GM19025 (cell line): ENCODE measurements around the gene SHISA7.
"Not testable (repeated sequence)": the region's sequence is repeated elsewhere in the genome, so short reads cannot be mapped to it uniquely, and the experiment has no call there.

ENCODE experiments used
- ATAC-seq: cut with Tn5 transposase; IDR thresholded peaks from one replicate; pipeline ENCODE4 v1.9.1; 2021; ENCODE audit warnings: mild to moderate bottlenecking, low read depth, moderate library complexity; ENCODE audit not compliant: unreplicated experiment

Gene SHISA7

GRCh38 chr19:55423225-55424005 lies 19.7 kb downstream of the SHISA7 start:
- no peak for ATAC-seq

- ATAC-seq = not testable (repeated sequence)
Observed at GRCh38 chr19:55421281-55421680, 21.8 kb downstream of the SHISA7 start.

- ATAC-seq = no peak
Observed at GRCh38 chr19:55419624-55420236, 23.4 kb downstream of the SHISA7 start.

GRCh38 chr19:55419103-55419502 lies 24.0 kb downstream of the SHISA7 start:
- no peak for ATAC-seq

GRCh38 chr19:55418185-55418584 lies 24.9 kb downstream of the SHISA7 start:
- no peak for ATAC-seq

- no peak for ATAC-seq
Observed at GRCh38 chr19:55410168-55410567, 32.9 kb downstream of the SHISA7 start.

- not testable (repeated sequence) for ATAC-seq
Observed at GRCh38 chr19:55409179-55409578, 33.9 kb downstream of the SHISA7 start.

- no peak for ATAC-seq
Observed at GRCh38 chr19:55408533-55408872, 34.6 kb downstream of the SHISA7 start.

- ATAC-seq = peak; percentile 77
Observed at GRCh38 chr19:55407800-55408532, 35.1 kb downstream of the SHISA7 start.

GRCh38 chr19:55407550-55407799 lies 35.6 kb downstream of the SHISA7 start, which contains the start of gene UBE2S:
Gene UBE2S (minus strand): TSS chr19:55407788. CDS start chr19:55407589, 199 bp downstream.
- peak; percentile 17 for ATAC-seq

GRCh38 chr19:55406826-55407549 lies 36.1 kb downstream of the SHISA7 start:
- no peak for ATAC-seq

- ATAC-seq = no peak
Observed at GRCh38 chr19:55406091-55406825, 36.8 kb downstream of the SHISA7 start.

GRCh38 chr19:55405638-55406037 lies 37.5 kb downstream of the SHISA7 start:
- no peak for ATAC-seq

- no peak for ATAC-seq
Observed at GRCh38 chr19:55402509-55402908, 40.6 kb downstream of the SHISA7 start.

- not testable (repeated sequence) for ATAC-seq
Observed at GRCh38 chr19:55401390-55401789, 41.7 kb downstream of the SHISA7 start.

GRCh38 chr19:55400281-55401087 lies 42.6 kb downstream of the SHISA7 start:
- ATAC-seq = no peak

- no peak for ATAC-seq
Observed at GRCh38 chr19:55398200-55398925, 44.7 kb downstream of the SHISA7 start.

GRCh38 chr19:55392820-55393761 lies 50.0 kb downstream of the SHISA7 start:
- ATAC-seq = no peak
